GM18870 (cell line): ENCODE measurements around the gene SYCP2L.
"Not testable (repeated sequence)": the region's sequence is repeated elsewhere in the genome, so short reads cannot be mapped to it uniquely, and the experiment has no call there.

Experiments
- ATAC-seq: cut with Tn5 transposase; IDR thresholded peaks from one replicate; pipeline ENCODE4 v1.9.1; 2021; ENCODE audit warnings: moderate library complexity; ENCODE audit not compliant: unreplicated experiment

SYCP2L gene

DNA sequence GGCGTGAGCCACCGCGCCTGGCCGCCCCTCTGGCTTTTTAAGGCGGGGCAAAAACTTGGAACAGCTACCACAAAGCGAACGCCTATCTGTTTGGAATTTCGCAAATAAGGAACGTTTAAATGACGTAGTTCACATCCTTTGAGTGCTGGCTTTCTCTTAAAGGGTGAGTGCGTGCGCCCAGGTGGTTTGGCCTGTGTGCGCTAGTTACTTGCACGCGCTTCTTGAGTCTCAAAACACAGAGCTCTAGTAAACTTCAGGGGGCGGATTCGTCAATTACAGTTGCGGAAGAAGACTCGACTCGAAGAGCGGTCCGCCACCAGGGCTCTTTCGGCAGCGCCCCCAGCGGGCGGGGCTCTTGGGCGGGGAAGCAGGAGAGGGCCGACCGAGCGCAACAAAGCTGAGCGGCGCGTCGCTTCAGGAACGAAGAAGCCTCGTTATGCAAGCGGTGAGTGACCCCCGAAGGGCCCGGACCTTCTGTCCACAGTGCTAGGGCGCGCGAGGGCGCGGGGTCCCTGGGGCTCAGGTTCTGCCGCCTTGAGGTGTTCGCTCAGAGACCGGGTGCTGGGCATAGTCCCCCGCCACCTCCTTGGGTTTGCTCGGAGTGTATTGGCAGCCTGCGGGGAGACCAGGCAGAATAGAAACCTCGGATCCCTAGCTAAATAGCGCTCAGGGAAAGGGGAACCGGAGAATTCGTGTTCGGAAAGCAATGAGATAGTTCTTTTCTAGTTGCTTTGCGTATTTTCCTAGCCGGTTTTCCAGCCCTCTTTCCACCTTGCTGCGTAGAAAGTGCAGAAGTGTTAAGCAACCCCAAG lies at the start of gene SYCP2L:
Gene SYCP2L (plus strand): TSS at position 362 of the 812 bp plus-strand sequence. CDS start 75 bp downstream, at position 437.
- ATAC-seq, result peak; percentile 35

DNA sequence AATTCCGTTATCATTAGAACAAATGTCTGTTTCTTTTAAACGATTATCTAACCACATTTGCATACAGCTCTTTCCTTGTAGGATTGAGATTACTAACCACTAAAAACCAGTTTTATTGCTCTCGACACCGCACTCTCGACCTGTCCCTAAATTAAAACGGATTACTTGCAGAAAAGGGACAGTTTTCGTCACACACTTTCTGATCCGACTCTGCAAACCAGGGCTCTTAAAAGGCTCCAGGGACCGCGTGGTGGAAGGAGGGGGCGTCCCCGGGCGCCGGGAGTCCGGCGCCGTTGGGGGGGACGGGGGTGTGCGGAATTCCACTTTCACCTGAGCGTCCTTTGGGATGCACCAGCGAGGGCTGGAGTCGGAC lies 49.2 kb upstream of the SYCP2L start:
- ATAC-seq, result no peak

GRCh38 chr6:10837995-10838793 lies 48.7 kb upstream of the SYCP2L start, which contains the start of gene MAK:
Gene MAK (minus strand): TSS chr6:10838539. CDS start chr6:10830648, 7,891 bp downstream.
- peak; percentile 71 for ATAC-seq

GRCh38 chr6:10838794-10839333 lies 48.0 kb upstream of the SYCP2L start:
- ATAC-seq, result peak; percentile 79

GRCh38 chr6:10843554-10843953 lies 43.3 kb upstream of the SYCP2L start:
- no peak for ATAC-seq

DNA sequence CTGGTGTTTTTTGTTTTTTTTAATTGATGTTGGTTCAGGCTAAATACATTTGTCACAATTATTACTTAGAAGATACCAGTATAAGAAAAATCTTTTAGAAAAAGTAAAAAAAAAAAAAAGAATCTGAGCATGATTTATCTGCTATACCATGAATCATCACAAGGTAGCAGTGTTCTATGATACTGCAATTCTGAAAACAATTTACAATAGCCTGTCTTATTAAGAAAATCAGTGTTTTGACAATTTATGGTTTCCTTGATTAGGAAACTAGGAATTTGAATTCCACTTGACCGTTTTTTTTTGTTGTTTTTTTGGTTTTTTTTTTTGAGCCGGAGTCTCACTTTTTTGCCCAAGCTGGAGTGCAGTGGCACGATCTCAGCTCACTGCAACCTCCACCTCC lies 39.2 kb upstream of the SYCP2L start:
- no peak for ATAC-seq

DNA sequence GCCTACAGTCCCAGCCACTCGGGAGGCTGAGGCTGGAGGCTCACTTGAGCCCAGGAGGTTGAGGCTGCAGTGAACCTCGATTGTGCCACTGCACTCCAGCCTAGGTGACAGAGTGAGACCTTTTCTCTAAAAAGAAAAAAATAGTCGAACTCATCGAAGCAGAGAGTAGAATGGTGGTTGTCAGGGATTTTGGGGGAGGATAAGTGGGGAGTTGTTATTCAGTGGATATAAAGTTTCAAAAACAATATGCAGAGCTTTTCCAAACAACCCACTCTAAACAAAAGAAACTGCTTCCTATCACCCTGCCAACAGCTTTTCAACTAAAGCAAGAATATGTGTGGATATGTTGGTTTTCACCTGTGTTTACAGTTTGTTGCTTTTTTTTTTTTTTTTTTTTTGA lies 37.0 kb upstream of the SYCP2L start:
- ATAC-seq, result no peak

GRCh38 chr6:10850728-10851127 lies 36.1 kb upstream of the SYCP2L start:
- no peak for ATAC-seq

DNA sequence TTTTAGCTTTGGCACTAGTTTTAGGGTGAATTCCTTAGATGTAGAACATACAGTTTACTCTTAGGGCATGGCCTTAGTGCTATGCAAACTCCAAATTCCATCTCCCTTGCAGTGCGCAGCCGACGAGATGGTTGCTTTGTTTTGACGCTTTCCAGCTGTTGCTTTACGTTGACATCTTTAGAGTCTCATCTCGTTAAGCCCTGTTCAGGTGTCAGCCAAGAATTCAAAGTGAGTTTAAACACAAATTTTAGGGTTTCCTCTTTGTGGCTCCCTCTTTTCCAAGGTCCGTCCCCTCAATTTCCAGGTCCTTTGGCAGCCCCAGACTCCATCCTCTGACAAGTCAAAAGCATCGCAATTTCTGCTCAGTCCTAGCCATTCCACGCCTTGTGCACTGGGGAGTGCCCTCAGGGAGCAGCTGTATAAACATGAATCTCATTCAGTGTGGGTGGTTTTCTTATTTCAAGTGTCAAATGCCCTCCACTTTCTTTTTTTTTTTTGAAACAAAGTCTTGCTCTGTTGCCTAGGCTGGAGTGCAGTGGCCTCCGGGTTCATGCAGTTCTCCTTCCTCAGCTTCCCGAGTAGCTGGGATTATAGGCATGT lies 34.4 kb upstream of the SYCP2L start:
- ATAC-seq, result no peak

GRCh38 chr6:10853849-10854300 lies 33.0 kb upstream of the SYCP2L start:
- ATAC-seq, result not testable (repeated sequence)

- no peak for ATAC-seq
These were observed 31.8 kb upstream of the SYCP2L start for GRCh38 chr6:10854922-10855632.

DNA sequence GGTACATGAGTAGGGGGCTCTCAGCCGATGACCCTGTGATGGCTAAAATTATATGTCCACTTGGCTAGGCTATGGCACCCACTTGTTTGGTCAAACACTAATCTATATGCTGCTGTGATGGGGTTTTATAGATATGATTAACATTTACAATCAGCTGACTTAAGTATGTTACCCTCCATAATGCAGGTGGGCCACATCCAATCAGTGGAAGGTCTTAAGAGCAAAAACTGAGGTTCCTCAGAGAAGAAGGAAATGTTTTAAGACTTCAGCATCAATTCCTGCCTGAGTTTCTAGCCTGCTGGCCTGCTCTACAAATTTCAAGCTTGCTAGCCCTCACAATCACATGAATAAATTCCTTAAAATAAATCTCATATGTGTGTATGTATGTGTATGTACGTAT lies 29.6 kb upstream of the SYCP2L start:
- ATAC-seq, result no peak

GRCh38 chr6:10861086-10861485 lies 25.8 kb upstream of the SYCP2L start:
- ATAC-seq, result no peak

GRCh38 chr6:10862361-10862760 lies 24.5 kb upstream of the SYCP2L start:
- no peak for ATAC-seq

- ATAC-seq, result not testable (repeated sequence)
These were observed 23.8 kb upstream of the SYCP2L start for GRCh38 chr6:10863031-10863430.

- ATAC-seq, result not testable (repeated sequence)
These were observed 20.1 kb upstream of the SYCP2L start for GRCh38 chr6:10866709-10867108.

- no peak for ATAC-seq
These were observed 18.9 kb upstream of the SYCP2L start for GRCh38 chr6:10867952-10868351.

DNA sequence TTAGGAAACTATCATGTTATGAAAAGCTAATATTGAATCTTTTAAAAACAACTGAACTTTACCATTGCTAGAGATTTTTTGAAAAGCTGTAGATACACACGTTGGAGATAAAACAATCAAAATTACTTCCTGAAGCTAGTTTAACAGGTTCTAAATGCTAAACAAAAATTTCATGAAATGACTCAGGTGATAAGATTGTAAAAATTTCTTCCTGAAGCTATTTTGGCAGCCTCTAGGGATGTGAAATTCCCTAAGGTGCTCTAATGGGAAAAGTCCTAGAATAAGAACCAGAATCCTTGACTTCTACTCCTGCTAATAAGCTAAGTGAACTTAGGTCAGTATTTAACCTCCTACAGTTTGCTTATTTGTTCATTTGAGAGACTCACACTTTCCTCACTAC lies 13.5 kb upstream of the SYCP2L start:
- no peak for ATAC-seq

- ATAC-seq, result no peak
These were observed 12.6 kb upstream of the SYCP2L start for GRCh38 chr6:10874207-10874606.

DNA sequence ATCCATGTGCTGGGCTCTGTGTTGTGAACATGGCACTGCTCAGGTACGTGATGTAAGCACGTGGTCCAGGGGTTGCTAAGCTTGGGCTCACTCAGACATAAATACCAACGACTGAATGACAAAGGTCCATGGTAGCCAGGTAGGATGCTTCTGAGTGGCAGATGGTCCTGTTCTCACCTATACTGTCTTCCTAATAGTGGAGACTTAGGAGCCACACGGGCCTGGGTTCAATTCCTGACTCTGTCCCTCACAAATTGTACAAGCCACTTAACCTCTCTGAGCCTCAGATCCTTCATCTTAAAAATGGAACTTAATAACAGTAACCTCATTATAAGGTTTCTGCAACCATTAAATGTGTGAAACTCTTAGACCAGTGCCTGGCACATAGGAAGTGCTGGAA lies 11.8 kb upstream of the SYCP2L start:
- no peak for ATAC-seq

- ATAC-seq, result no peak
These were observed 9.8 kb upstream of the SYCP2L start for GRCh38 chr6:10877012-10877411.
